Liver (tissue), 9 donors: Measurements from ENCODE around the gene CTNNA1. TPM values are rescaled to one million over a fixed set of nuclear protein-coding genes. Genes with fewer than 3 reads are reported as not detected.

Experiments
- DNase-seq: peaks from one replicate; pipeline ENCODE4 v3.0.0-alpha.2; 2017; ENCODE audit warnings: low spot score
- H3K27ac ChIP-seq, 2 donors: one replicate each; pipeline ENCODE4 v1.7.0; 2013; ENCODE audit warnings: inconsistent platforms in 2 of 2, low read length in 2 of 2, control low read depth in 1 of 2, low read depth in 1 of 2, mild to moderate bottlenecking in 1 of 2
- H3K27me3 ChIP-seq, 4 donors: one replicate each; pipeline versions ENCODE4 v1.6.1 to v1.7.0; 2013; ENCODE audit warnings: low read length in 3 of 4, inconsistent platforms in 1 of 4, mild to moderate bottlenecking in 1 of 4, moderate library complexity in 1 of 4; ENCODE audit not compliant: control insufficient read depth in 4 of 4, insufficient read depth in 4 of 4
- H3K36me3 ChIP-seq, 4 donors: one replicate each; pipeline versions ENCODE4 v1.6.1 to v1.7.0; 2013; ENCODE audit warnings: low read length in 3 of 4, mild to moderate bottlenecking in 3 of 4, low read depth in 1 of 4, moderate library complexity in 1 of 4; ENCODE audit not compliant: control insufficient read depth in 4 of 4, insufficient read depth in 3 of 4
- H3K4me1 ChIP-seq, 4 donors: one replicate each; pipeline versions ENCODE4 v1.6.1 to v1.7.0; 2013; ENCODE audit warnings: low read length in 3 of 4, mild to moderate bottlenecking in 3 of 4, moderate library complexity in 1 of 4; ENCODE audit not compliant: control insufficient read depth in 4 of 4, insufficient read depth in 4 of 4
- H3K4me3 ChIP-seq, 3 donors: one replicate each; pipeline versions ENCODE4 v1.6.1 to v1.7.0; 2013; ENCODE audit warnings: low read length in 3 of 3, control low read depth in 1 of 3, low read depth in 1 of 3, mild to moderate bottlenecking in 1 of 3
- H3K9ac ChIP-seq, 2 donors: one replicate each; pipeline ENCODE4 v1.7.0; 2013; ENCODE audit warnings: low read length in 2 of 2, mild to moderate bottlenecking in 2 of 2, moderate library complexity in 2 of 2, control low read depth in 1 of 2, low read depth in 1 of 2
- H3K9me3 ChIP-seq, 4 donors: one replicate each; pipeline versions ENCODE4 v1.6.1 to v1.7.0; 2013; ENCODE audit warnings: low read length in 3 of 4; ENCODE audit not compliant: control insufficient read depth in 4 of 4
- ATF3 ChIP-seq: IDR thresholded peaks from 2 replicates; pipeline ENCODE4 v1.6.1; 2016; ENCODE audit warnings: antibody characterized with exemption
- CTCF ChIP-seq: fragments of 150-350 bp; IDR thresholded peaks from 2 replicates; pipeline ENCODE4 v1.5.1; 2017; ENCODE audit warnings: improper control_type of control experiment, low read depth, low read length; ENCODE audit not compliant: missing input control
- FOXA1 ChIP-seq: IDR thresholded peaks from 2 replicates; pipeline ENCODE4 v1.6.1; 2016; ENCODE audit warnings: antibody characterized with exemption
- FOXA2 ChIP-seq: IDR thresholded peaks from 2 replicates; pipeline ENCODE4 v1.6.1; 2016; ENCODE audit warnings: antibody characterized with exemption
- GABPA ChIP-seq, 2 donors: IDR thresholded peaks in 1 of 2; conservative IDR thresholded peaks in 1 of 2; 2 replicates each; pipeline ENCODE4 v1.6.1; 2016; ENCODE audit warnings: antibody characterized with exemption in 2 of 2, mild to moderate bottlenecking in 1 of 2, moderate library complexity in 1 of 2
- HNF4A ChIP-seq, 2 donors: conservative IDR thresholded peaks; 2 replicates each; pipeline ENCODE4 v1.6.1; 2016; ENCODE audit warnings: antibody characterized with exemption in 2 of 2, mild to moderate bottlenecking in 2 of 2
- JUND ChIP-seq, 2 donors: IDR thresholded peaks; 2 replicates each; pipeline ENCODE4 v1.6.1; 2016; ENCODE audit warnings: antibody characterized with exemption in 2 of 2
- MAX ChIP-seq: IDR thresholded peaks from 2 replicates; pipeline ENCODE4 v1.6.1; 2016; ENCODE audit warnings: antibody characterized with exemption
- NR2F2 ChIP-seq: IDR thresholded peaks from 2 replicates; pipeline ENCODE4 v1.6.1; 2016; ENCODE audit warnings: antibody characterized with exemption
- RAD21 ChIP-seq, 2 donors: IDR thresholded peaks; 2 replicates each; pipeline ENCODE4 v1.6.1; 2016; ENCODE audit warnings: antibody characterized with exemption in 2 of 2, mild to moderate bottlenecking in 2 of 2
- REST ChIP-seq: IDR thresholded peaks from 2 replicates; pipeline ENCODE4 v1.6.1; 2016; ENCODE audit warnings: antibody characterized with exemption, mild to moderate bottlenecking
- RXRA ChIP-seq, 2 donors: IDR thresholded peaks; 2 replicates each; pipeline ENCODE4 v1.6.1; 2017 to 2018; ENCODE audit warnings: antibody characterized with exemption in 2 of 2, mild to moderate bottlenecking in 1 of 2
- SP1 ChIP-seq: IDR thresholded peaks from 2 replicates; pipeline ENCODE4 v1.6.1; 2018; ENCODE audit warnings: antibody characterized with exemption, mild to moderate bottlenecking
- WGBS: extraction: QIAGEN DNeasy Blood & Tissue Kit; methylation state at CpG from one replicate; pipeline ENCODE4 v1.1.7; 2013; 5-methylcytosine and 5-hydroxymethylcytosine counted together
- polyA plus RNA-seq, 2 donors: library from polyadenylated mRNA; stranded (reverse) in 1 of 2; unstranded in 1 of 2; fragments of 200-250 nt in 1 of 2; fragments of >200 nt in 1 of 2; fragmentation: Nextera tagmentation in 1 of 2; extraction: Ambion mirVana in 1 of 2; gene quantifications; one replicate each; pipeline versions ENCODE4 v1.2.1 to v1.2.3, GENCODE V29; 2013 to 2015
- total RNA-seq, 2 donors: library from RNA; depleted of rRNA; stranded (reverse); fragments of >200 nt; gene quantifications; one replicate each; pipeline ENCODE4 v1.2.3, GENCODE V29; 2014
- donor health status: healthy.
- donor health status: healthy.
- donor health status: healthy.
- donor health status: healthy.
- donor health status: healthy.

Gene CTNNA1
- total and polyA plus RNA-seq, 4 donors: 39.9 to 150 (median 103) TPM

GRCh38 chr5:138930371-138931097 is 177.3 kb downstream of the CTNNA1 start:
- Histone ChIP-seq H3K4me1 (peaks cover 0 to 12% (median 9%) of the 10 kb centered on the region in 4 donors), H3K27ac (no peak overlapping the region), H3K4me3 (no peak overlapping the region), H3K36me3 (peaks cover 22 to 76% (median 45%) of the 10 kb centered on the region in 4 donors), H3K9me3 (no peaks in the 10 kb centered on the region), H3K27me3 (no peaks in the 10 kb centered on the region), H3K9ac (no peak overlapping the region)
- DNase-seq: no peak
- 92% methylated on average over 10 of the region's 10 CpGs for WGBS
- TF ChIP-seq HNF4A (conservative IDR thresholded peaks at IDR 0.05) (no peak), RXRA (IDR thresholded peaks at IDR 0.05) (no peak), MAX (no peak)

- Histone ChIP-seq H3K9me3 (no peaks in the 10 kb centered on the region), H3K9ac (no peak overlapping the region), H3K27me3 (no peaks in the 10 kb centered on the region), H3K36me3 (peaks cover 20 to 64% (median 37%) of the 10 kb centered on the region in 4 donors), H3K4me3 (no peak overlapping the region), H3K4me1 (peaks cover 0 to 11% (median 9%) of the 10 kb centered on the region in 4 donors), H3K27ac (no peak overlapping the region)
- 90% methylated on average over 20 of the region's 20 CpGs for WGBS
- no peak for TF ChIP-seq MAX
- TF ChIP-seq CTCF: no peak
- no peak for TF ChIP-seq FOXA2
- DNase-seq: peak; percentile 32
These were observed 179.1 kb downstream of the CTNNA1 start for GRCh38 chr5:138932171-138932810.

GRCh38 chr5:138933522-138934290 is 180.5 kb downstream of the CTNNA1 start:
- DNase-seq: no peak
- 95% methylated on average over 18 of the region's 18 CpGs for WGBS
- H3K27me3 ChIP-seq: no peaks in the 10 kb centered on the region
- no peak overlapping the region for H3K9ac ChIP-seq
- no peak for TF ChIP-seq GABPA (IDR thresholded peaks at IDR 0.05 in 1 of 2, conservative IDR thresholded peaks at IDR 0.05 in 1 of 2)
- TF ChIP-seq REST: no peak
- no peak for TF ChIP-seq NR2F2
- TF ChIP-seq ATF3: no peak
- TF ChIP-seq FOXA1: no peak
- TF ChIP-seq HNF4A (conservative IDR thresholded peaks at IDR 0.05): no peak
- no peak for TF ChIP-seq JUND (IDR thresholded peaks at IDR 0.05)
- no peak for TF ChIP-seq SP1
- no peak for TF ChIP-seq CTCF
- TF ChIP-seq RAD21 (IDR thresholded peaks at IDR 0.05): no peak
- H3K36me3 ChIP-seq: peaks cover 20 to 64% (median 37%) of the 10 kb centered on the region in 4 donors
- H3K9me3 ChIP-seq: no peaks in the 10 kb centered on the region
- H3K4me3 ChIP-seq: no peak overlapping the region
- H3K4me1 ChIP-seq: peaks cover 0 to 5% (median 2%) of the 10 kb centered on the region in 4 donors
- H3K27ac ChIP-seq: no peak overlapping the region
